HG02973 (cell line): ENCODE data around the gene TACC3.

ENCODE experiments used
- ATAC-seq: cut with Tn5 transposase; IDR thresholded peaks from one replicate; pipeline ENCODE4 v1.9.1; 2021; ENCODE audit warnings: moderate library complexity; ENCODE audit not compliant: unreplicated experiment

The TACC3 gene

DNA sequence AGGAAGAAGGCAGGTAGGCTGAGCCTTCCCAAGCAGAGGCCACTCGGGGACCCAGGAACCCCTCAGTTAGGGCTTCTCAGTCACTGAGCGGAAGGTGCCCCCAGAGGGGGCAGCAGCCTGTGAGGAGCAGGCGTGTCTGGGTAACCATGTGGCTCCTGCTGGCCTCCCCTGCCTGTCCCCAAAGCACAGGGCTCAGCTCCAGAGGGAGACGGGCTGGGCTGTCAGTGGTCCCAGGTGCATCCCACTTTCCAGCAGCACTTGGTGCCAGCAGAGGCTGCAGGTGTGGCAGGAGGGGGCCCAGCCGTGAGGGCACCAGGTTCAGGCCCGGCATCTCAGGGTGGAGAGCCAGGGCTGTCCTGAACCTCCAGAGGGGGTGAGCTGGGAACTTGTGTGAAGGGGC, 22.7 kb downstream of the TACC3 start:
- ATAC-seq, result no peak

DNA sequence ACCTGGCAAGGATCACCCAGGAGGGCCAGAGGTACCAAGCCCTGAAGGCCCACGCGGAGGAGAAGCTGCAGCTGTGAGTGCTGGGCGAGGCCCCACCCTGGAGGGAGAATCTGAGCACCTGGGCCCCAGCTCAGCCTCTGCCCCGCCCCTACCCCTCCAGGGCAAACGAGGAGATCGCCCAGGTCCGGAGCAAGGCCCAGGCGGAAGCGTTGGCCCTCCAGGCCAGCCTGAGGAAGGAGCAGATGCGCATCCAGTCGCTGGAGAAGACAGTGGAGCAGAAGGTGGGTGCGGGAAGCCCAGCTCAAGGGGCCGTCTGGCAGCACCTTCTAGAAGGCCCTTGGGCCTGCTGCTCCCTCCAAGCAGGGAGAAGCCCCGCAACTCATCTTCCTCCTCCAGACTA, 23.2 kb downstream of the TACC3 start:
- no peak for ATAC-seq

DNA sequence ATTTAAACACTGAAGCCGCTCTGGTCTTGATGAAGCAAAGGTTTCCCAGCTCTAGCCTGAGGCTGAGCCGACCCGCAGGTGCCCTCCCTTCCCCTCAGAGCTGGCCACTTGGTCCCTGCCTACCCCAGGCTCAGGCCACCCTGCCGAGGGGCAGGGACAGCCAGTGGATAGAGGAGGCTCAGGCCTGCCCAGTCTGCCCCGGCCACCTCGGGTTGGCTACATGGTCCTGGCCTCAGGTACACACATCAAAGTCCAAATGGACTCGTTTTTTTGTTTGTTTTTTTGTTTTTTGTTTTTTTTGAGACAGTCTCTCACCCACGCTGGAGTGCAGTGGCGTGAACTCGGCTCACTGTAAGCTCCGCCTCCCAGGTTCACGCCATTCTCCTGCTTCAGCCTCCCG, 23.8 kb downstream of the TACC3 start:
- no peak for ATAC-seq

DNA sequence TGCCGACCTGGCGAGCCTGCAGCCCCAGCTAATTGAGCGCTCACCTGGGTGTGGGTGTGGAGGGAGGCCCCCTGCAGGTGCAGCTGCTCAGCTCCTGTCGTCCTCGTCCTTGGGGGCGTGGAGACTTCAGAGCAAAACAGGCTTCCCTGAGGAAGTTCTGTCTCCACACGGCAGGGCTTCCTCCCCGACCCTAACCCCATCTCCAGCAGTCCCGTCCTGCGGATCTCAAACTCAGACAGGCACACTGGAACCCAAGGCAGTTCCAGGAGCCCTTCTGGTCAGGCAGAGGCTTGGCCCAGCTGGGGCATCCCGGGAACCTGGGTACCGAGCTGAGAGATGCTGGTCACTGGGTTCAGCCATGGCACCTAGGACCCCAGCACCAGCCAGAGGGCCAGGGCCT, 24.4 kb downstream of the TACC3 start:
- no peak for ATAC-seq

DNA sequence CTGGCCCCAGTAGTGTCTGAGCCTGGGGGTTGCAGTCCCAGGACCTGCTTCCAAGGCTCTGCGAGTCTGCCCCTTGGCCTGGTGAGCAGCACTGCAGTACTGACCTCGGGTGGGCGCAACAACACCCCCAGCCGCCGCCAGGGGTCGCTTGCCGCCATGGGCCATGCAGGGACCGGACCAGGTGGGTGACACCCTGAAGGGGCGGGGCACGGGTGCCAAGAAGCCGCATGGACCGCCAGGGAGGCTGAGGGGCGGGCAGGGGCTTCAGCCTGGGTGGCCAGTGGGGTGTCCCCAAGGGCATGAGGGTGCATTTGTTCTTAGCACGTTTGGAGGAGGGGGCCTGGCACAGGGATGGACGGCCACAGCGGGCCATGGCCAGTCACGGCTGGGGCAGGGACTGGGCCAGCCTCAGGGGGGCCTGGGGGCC, 25.0 kb downstream of the TACC3 start:
- no peak for ATAC-seq

DNA sequence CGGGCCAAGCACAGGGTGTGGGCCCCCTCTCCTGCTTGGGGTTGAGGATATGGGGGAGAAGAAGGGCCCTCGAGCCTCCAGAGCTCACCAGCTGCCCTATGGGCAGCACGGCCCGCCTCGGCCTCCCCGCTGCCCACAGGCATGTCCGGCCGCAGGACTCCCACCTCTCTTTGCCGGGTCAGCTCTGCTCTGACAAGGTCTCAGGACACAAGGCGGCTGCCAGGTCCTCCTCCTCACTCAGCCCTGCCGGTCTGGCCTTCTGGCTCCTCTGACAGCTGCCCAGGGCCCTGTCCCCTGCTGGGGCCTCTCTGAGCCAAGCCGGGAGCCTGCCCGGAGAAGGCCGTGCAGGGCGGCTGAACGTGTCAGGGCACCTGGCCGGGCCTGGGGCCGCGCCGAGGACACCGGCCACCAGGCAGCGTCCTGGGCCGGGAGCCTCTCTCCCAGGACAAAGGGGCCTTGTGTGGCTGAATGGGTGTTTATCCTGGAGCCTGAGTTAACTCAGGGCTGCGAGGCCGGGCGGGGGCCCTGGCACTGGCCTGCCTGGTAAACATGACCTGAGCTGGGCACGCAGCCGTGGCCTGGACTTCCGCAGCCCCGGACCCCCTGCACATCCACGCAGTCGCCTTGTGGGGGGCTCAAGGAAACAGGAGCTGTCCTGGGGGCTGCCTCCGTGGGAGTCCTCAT, 25.7 kb downstream of the TACC3 start:
- ATAC-seq, result no peak

DNA sequence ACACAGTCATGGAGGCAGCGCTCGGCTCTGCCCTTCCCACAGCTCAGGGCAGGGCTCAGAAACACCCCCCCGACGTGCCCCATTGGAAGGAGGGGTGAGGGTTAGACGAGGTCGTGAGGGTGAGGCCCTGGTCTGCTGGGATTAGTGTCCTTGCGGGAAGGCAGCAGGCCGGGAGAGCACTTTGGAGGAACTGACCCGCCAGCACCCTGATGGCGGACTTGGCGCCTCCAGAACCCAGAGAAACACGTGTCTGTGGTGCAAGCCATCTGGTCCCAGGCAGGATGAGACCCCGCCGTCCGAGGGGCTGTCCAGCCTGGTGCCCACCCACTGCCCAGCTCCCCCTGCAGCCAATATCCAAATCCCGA, 26.3 kb downstream of the TACC3 start:
- ATAC-seq, result no peak

DNA sequence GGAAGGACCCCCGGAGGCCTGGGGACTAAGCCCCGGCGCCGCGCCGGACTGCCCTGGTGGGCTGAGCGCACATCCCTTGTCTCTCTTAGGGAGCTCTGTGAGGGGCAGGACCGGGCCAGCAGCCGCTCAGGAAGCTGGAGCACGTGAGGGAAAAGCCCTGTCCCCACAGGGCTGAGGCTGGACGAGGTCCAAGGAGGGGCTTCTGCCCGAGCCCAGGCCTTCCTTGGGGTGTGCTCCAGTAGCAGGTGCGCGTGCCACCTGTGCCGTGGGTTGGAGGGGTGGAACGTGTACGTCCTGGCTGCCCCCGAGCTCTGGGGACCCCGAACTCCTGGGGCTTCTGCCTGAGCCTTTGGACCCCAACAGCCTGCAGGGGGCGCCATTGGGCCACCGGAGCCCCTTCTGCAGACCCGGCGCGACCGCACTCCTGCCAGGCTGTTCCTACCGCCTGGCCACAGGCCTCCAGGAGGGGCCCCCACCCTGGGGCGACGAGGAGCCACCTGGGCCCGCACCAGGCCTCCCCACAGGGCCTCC, 27.2 kb downstream of the TACC3 start:
- no peak for ATAC-seq

DNA sequence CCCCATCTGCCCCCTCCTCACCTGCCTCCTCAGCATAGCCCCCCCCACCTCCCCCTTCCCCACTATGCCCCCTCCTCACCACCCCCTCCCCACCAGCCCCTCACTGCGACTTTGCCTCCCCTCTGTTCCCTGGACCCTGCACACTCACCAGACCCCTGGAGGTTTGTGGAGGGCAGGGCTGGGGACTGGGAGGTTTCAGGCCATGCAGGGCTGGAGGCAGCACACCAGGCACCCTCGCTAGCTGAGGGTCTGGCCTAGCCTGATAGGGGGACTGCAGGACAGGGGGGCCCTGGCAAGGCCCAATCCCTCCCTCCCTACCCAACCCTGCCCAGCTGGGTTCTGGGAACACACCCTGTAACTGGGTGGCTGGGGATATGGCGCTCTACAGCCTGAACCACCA, 28.0 kb downstream of the TACC3 start:
- ATAC-seq, result no peak

DNA sequence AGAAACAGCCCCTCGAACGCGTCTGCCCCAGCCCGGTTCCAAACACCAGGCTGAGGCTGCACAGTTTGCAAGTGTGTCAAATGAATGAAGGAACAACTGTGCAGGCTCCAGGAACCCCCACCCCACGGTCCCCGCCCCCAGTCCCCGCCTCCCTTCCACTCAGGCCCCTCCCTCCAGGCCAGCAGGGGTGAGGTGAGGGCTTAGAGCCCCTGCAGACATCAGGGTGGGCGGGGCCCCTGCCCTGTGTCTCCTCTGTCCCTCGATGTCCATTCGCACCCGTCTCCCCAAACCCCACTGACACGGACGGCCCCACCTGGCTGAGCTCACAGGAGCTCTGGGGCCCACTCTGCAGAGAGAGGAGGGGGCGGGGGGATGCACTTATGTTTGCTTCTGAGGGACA, 28.5 kb downstream of the TACC3 start:
- no peak for ATAC-seq

DNA sequence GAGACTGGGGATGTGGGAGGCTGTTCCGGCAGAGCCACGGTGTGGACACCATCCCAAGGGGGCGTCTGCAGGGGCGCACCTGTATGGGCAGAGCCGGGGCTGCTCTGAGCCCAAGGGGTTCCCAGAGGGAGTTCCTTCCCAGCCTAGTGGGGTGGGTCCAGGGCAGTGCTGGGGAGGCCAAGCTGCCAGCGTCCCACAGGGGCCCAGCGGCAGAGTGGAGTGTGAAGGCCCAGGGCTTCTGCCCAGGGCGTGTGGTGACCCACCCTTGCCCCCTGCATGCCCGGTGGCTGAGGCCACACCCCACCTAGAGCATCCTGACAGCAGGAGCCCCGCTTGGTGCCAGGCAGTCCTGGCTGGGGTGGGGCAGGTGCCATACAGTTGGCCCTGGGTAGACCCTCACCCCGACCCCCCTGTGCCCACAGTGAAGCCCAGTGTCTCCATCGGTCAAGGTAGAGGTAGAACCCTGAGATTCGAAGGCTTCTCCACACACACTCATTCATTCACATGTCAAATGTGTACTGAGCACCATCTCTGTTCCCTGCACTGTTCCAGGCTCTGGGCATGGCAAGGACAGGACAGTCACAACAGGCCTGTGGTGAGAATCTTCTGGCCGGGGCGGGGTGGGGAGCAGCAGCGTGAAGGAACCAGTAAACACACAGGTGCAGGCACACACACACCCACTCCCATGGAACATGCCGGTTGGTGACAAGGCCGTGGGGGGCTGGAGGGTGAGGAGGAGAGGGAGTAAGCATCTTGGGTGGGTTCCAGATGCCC, 29.2 kb downstream of the TACC3 start:
- ATAC-seq, result no peak

DNA sequence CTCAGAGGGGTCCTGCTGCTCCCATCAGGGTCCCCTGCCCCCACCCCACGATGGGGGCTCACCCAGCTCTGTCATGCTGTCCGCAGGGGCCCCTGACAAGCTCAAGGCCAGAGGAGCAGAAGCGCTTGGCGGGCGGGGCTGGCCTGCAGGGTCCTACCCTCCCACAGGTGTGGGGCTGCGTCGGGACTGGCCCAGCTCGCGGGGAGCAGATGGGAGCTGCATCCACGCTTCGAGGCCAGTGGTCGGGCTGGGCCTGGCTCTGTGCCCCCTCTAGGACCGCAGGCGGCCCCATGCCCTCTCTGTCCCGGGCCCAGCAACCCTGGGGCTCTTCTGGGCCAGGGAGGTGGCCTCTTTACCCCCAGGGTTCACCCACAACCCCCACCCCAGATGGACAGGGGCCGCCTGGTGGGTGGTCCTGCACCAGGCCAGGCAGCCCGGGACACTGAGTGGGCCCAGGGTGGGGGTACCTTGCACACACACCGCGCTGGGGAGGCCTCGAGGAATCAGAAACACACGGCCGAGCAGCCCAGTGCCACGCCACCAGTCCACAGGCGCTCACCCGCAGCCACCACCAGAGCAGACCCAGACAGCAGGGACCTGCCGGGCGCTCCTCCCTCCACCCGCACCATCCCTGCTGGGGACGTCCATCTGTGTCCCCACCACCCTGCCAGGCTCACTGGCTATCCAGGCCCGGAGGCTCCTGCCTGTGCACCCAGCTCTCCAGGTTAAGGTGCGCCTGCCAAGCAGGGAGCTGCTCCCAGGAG, 30.0 kb downstream of the TACC3 start:
- no peak for ATAC-seq

DNA sequence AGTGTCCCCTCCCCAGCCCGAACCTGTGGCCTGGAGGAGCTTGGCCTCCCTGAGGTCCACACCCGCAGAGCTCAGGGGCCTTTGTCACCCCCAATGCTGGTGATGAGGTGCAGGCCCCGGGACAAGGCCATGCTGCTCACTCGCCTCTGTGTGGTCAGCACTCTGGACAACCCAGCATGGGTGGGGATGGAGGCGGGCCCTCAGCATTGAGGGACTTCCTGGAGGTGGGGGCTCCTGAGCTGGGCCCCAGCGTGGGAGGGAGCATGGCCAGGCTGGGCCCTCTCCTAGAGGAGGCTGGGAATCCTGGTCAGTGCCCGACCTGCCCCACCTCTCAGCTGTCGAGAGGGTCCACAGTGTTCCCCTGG, 30.6 kb downstream of the TACC3 start:
- ATAC-seq, result no peak

DNA sequence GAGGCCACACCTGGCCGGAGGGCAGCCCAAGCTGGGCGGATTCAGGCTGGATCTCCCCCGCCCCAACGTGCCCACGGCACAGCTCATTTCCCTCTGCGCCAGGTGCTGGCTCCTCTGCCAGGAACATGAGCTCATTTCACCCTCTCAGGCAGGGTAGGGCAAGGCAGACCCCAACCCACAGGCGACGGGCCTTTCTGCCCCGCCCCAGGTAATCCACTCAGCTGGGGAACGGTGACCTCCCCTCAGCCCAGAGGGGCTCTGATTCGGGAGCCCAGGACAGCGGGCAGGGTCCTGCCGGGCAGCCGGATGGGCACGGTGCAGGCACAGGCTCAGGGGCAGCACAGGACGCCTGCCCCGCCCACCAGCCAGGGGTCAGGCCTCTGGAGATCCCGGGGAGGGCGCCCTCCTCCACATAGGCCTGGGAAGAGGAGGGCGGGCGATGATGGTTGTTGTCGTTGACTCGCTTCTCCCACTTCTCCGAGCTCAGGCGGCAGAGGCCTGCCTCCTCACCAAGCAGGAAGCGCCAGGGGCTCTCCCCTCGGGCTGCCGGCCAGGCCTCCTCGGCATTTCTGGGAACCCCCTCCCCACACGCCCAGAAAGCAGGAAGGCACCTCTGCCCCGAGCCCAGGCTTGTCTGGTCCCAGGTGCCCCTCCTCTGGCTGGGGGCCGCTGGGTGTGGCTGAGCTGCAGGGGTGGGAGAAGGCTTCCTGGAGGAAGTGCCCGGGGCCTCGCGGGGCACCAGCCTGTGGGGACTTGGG, 31.1 kb downstream of the TACC3 start:
- ATAC-seq, result no peak

DNA sequence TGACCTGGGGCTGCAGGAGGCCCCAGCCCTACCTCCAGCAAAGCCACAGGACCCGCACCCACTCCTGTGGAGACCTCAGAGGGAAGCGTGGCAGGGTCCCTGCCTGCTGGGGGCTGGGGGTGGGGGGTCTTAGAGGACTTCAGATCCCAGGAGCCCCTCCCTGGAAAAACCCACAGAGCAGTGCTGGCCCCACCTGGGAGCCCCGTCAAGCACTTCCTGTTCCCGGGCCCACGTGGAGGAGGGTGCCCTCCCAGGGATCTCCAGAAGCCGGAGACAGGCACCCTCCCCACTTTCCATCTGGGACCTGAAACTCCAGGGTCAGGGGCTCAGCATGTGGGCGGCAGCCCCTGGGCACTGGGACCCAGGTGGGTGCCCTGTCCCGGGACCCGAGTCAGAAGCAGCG, 32.0 kb downstream of the TACC3 start:
- no peak for ATAC-seq

DNA sequence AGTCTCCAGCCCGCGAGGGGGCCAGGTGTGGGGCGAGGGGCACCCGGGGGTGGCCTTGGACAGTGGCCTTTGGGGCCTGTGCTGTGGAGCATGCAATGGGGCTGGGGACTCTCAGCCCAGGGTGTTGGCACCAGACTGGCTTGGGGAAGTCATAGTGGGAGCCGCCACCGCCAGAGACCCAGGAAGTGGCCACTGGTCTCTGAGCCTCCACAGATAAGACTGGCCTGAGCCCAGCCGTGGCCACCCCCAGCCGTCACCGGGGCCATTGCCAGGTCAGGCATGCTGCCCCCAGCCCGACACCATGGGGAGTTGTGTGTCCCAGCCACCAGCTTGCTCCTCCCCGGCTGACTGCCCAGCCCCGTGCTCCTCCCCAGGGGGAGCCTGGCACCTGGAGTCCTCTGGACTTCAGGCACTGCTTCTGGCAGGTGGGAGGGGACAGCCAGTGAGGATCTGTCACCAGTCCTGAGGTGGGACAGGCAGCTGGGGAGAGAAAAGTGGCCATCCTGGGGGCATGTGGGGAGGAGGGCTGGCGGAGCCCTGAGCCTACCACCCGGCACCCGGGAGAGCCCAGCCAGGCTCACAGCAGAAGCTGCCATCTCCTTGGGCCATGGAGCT, 32.5 kb downstream of the TACC3 start:
- no peak for ATAC-seq

DNA sequence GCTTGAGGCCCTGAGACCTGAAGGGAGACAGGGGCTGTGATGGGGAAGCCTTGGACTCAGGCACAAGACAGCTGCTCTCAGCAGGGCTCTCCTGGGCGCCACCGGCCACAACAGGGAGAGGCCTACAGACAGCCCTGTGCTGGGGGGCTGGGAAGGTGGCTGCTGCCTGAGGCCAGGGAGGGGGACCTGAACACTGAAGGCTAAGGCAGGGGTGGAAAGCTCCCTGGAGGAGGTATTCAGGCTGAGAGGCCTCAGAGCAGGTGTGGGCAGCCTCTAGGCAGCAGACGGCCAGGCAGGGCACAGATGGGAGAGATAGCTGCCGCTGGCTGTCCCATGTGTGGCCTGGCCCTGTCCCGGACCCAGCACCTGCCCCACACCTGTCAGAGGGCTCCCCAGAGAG, 33.0 kb downstream of the TACC3 start:
- ATAC-seq, result no peak

DNA sequence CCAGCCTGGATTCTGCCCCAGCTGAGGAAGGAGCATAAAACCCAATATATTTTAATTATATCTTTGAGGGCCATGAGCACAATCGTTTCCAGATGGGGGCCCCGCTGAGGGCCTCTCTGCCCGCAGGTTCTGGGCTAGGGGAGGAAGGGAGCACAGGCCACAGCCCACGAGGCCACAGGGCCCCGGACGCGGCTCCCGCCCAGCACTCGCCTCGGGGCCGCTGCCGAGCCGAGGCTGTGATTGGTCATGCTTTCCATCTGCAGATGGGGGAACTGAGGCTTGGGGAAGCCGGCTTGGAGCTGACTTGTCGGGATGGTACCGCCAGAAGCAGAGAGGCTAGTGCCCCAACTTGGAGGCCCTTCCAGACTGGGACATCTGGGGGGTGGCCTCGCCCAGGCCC, 34.0 kb downstream of the TACC3 start:
- no peak for ATAC-seq

DNA sequence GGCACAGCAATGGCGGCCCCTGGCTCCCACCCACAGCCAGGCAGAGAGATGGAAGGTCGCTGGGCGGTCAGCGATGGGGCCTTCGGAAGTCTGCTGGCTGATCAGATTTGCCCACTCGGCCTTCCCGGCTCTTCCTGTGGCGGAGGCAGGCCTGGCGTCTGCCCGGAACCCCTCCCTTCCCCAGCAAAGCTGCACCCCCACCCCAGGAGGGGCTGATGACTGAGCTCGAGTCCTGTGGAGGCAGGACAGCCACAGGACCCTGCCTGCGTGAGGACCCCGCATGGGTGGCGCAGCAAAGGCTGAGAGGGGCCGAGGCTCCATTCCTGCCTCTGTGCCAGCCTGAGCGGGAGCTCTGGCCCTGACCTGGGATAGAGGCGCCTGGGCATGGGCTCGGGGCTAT, 34.8 kb downstream of the TACC3 start:
- no peak for ATAC-seq

DNA sequence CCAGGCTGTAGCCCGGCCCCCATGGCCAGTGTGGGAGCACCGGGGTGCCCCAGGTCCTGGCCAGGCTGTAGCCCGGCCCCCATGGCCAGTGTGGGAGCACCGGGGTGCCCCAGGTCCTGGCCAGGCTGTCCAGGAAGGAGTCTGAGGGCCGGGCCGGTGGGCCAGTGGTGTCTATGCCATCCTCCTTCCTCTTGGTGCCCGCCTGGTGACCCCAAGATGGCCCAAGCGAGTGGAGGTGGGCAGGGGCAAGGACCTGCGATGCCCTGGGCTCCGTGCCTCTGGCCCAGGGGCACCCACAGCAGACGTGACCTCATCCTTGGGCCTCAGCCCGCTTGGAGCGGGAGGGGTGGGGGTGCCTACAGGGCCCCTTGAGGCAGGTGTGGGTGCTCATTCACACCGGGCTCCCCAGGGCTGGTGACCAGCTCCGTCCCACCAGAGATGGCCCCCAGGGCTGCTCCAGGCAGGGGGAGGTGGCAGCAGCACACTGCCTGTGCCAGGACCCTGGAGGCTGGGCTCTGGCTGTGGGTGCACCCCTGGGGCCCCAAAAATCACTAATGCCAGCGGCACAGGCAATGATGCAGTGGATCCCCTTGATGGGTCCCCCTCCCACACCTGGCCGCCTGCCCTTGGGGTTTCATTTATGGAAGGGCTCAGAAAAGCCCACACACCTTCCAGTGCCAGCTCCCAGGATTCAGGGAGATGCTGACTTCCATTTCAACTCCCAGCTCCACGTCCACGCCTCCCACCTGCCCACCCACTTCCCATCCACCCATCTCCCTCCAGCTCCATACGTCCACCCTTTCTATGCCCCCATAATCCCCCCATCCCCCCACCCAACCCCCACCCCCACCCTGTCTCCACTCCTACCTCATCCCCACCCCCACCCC, 35.8 kb downstream of the TACC3 start:
- no peak for ATAC-seq
